Astrocyte of the cerebellum (primary cell): ENCODE data around the gene NTM.

Experiments used
- DNase-seq: peaks from one replicate; pipeline ENCODE4 v3.0.0-alpha.2; 2011; ENCODE audit warnings: low read depth
- H3K4me3 ChIP-seq: 2 replicates; pipeline ENCODE4 v1.5.1; 2011; ENCODE audit warnings: mild to moderate bottlenecking, low read depth, low read length, moderate library complexity
- CTCF ChIP-seq: IDR thresholded peaks from 2 replicates; pipeline ENCODE4 v1.5.1; 2012; ENCODE audit warnings: low read length, low read depth, moderate library complexity, mild to moderate bottlenecking; ENCODE audit errors: missing control alignments
- in situ Hi-C: cut with HindIII; loops from 2 replicates; pipeline ENCODE4 v1.10.0; 2017; ENCODE audit warnings: low sequenced_read_pairs

Gene NTM

GRCh38 chr11:132101881-132102280 lies 731.5 kb downstream of the NTM start:
- DNase-seq: peak; percentile 23
- in situ Hi-C loops: no loop called here
- no peak for TF ChIP-seq CTCF
- H3K4me3 ChIP-seq: no peak overlapping the region

- no peak for DNase-seq
- no peak overlapping the region for H3K4me3 ChIP-seq
- in situ Hi-C loops: no loop called here
- TF ChIP-seq CTCF: no peak
Measured at GRCh38 chr11:132103021-132103420, 732.6 kb downstream of the NTM start.

GRCh38 chr11:132106096-132106982 lies 735.9 kb downstream of the NTM start:
- DNase-seq: peak; percentile 53
- H3K4me3 ChIP-seq: no peak overlapping the region
- no peak for TF ChIP-seq CTCF
- in situ Hi-C loops: no loop called here

- in situ Hi-C loops: no loop called here
- no peak for TF ChIP-seq CTCF
- H3K4me3 ChIP-seq: no peak overlapping the region
- DNase-seq: no peak
Measured at GRCh38 chr11:132111316-132111715, 740.9 kb downstream of the NTM start.

GRCh38 chr11:132111838-132112237 lies 741.4 kb downstream of the NTM start:
- peak; percentile 91 for DNase-seq
- in situ Hi-C loops: no loop called here
- no peak overlapping the region for H3K4me3 ChIP-seq
- no peak for TF ChIP-seq CTCF

- in situ Hi-C loops: no loop called here
- no peak for TF ChIP-seq CTCF
- DNase-seq: no peak
- no peak overlapping the region for H3K4me3 ChIP-seq
Measured at GRCh38 chr11:132112846-132113245, 742.4 kb downstream of the NTM start.
